ENCODE results near the gene CKS1B. TPM values are rescaled to one million over a fixed set of nuclear protein-coding genes. Genes with fewer than 3 reads are reported as not detected.

CKS1B gene
- total RNA-seq, 2 experiments from 2014 or later = 204 to 230 TPM

- no TSS peak for BruUV-seq (replicated peaks)
- DNase-seq (ENCODE audit: low spot score) = peak; percentile 88
- H2AFZ ChIP-seq (ENCODE audit: low read length) = peak overlapping the region; percentile 22; the same call in 1 of the 2 replicates
- peaks cover 52% of the 10 kb centered on the region for H3K4me1 ChIP-seq (ENCODE audit: insufficient read depth, low read length, poor library complexity, severe bottlenecking)
- intact Hi-C loops (cut with micrococcal nuclease; ENCODE audit: unreplicated experiment) = loop anchor here (1.0 kb wide), 3 partner anchors 16 to 38 kb away; partner anchors contain the start of genes CKS1B, FLAD1 and PYGO2
- H3K4me3 ChIP-seq (ENCODE audit: low read depth, low read length, poor library complexity, severe bottlenecking) = peak overlapping the region; percentile 71
- ChIA-PET CTCF (ENCODE audit: unreplicated experiment) (interaction anchor here (0.6 to 1.1 kb wide), 4 partner anchors 11 to 63 kb away, joined by 4 to 11 read pairs (median 6); no protein-coding TSS in a partner anchor), POLR2A (interaction anchor here (0.6 to 1.5 kb wide), 4 partner anchors 16 to 43 kb away, joined by 3 to 4 read pairs (median 3); partner anchors contain the start of genes FLAD1 and PBXIP1)
- H4K20me1 ChIP-seq (ENCODE audit: insufficient read depth, low read length) = no peaks in the 10 kb centered on the region
- no peaks in the 10 kb centered on the region for H3K9me2 ChIP-seq (ENCODE audit: insufficient read depth, low read length)
- peaks cover 10% of the 10 kb centered on the region; the same call in 1 of the 2 replicates for H3K79me2 ChIP-seq (ENCODE audit: insufficient read depth, low read depth, low read length)
- TF ChIP-seq EZH2phosphoT487 (IDR thresholded peaks at IDR 0.05; ENCODE audit: borderline replicate concordance, low read depth, low read length) (no peak), CTCF (conservative IDR thresholded peaks at IDR 0.05; ENCODE audit: low read length) (peak; percentile 97)
- H3K36me3 ChIP-seq (ENCODE audit: insufficient read depth, low read length) = peaks cover 1% of the 10 kb centered on the region; the same call in 1 of the 2 replicates
- peak overlapping the region; percentile 79 for H3K4me2 ChIP-seq (ENCODE audit: low read length)
- H3K9me3 ChIP-seq (ENCODE audit: low read length) = no peaks in the 10 kb centered on the region
- H3K27ac ChIP-seq (ENCODE audit: low read depth, low read length, poor library complexity, severe bottlenecking) = peak overlapping the region; percentile 92
Measured at GRCh38 chr1:154998818-154999570, 24.5 kb downstream of the CKS1B start.

GRCh38 chr1:154999571-155000410, 25.3 kb downstream of the CKS1B start:
- intact Hi-C loops (cut with micrococcal nuclease; ENCODE audit: unreplicated experiment) = loop anchor here (1.0 to 5.0 kb wide), 5 partner anchors 16 to 137 kb away; partner anchors contain the start of genes CKS1B, EFNA4, FLAD1 and PYGO2
- H3K9me3 ChIP-seq (ENCODE audit: low read length) = no peaks in the 10 kb centered on the region
- peaks cover 10% of the 10 kb centered on the region; the same call in 1 of the 2 replicates for H3K79me2 ChIP-seq (ENCODE audit: insufficient read depth, low read depth, low read length)
- no TSS peak for BruUV-seq (replicated peaks)
- H3K36me3 ChIP-seq (ENCODE audit: insufficient read depth, low read length) = no peaks in the 10 kb centered on the region
- DNase-seq (ENCODE audit: low spot score) = peak; percentile 76
- H2AFZ ChIP-seq (ENCODE audit: low read length) = peak overlapping the region; percentile 28; the same call in 1 of the 2 replicates
- TF ChIP-seq EZH2phosphoT487 (IDR thresholded peaks at IDR 0.05; ENCODE audit: borderline replicate concordance, low read depth, low read length) (no peak), CTCF (conservative IDR thresholded peaks at IDR 0.05; ENCODE audit: low read length) (no peak)
- peaks cover 52% of the 10 kb centered on the region for H3K4me1 ChIP-seq (ENCODE audit: insufficient read depth, low read length, poor library complexity, severe bottlenecking)
- H4K20me1 ChIP-seq (ENCODE audit: insufficient read depth, low read length) = no peaks in the 10 kb centered on the region
- peak overlapping the region; percentile 79 for H3K4me2 ChIP-seq (ENCODE audit: low read length)
- peak overlapping the region; percentile 71 for H3K4me3 ChIP-seq (ENCODE audit: low read depth, low read length, poor library complexity, severe bottlenecking)
- CTCF ChIA-PET (ENCODE audit: unreplicated experiment) = interaction anchor here (1.1 kb wide), 2 partner anchors 12 to 16 kb away, joined by 4 to 6 read pairs; no protein-coding TSS in a partner anchor
- POLR2A ChIA-PET = interaction anchor here (0.6 to 1.9 kb wide), 4 partner anchors 16 to 44 kb away, joined by 3 to 6 read pairs (median 4); partner anchors contain the start of genes FLAD1 and PBXIP1
- no peaks in the 10 kb centered on the region for H3K9me2 ChIP-seq (ENCODE audit: insufficient read depth, low read length)
- H3K27ac ChIP-seq (ENCODE audit: low read depth, low read length, poor library complexity, severe bottlenecking) = peak overlapping the region; percentile 92

All from OCI-LY7 (cell line).